HG03565 (cell line): ENCODE measurements around the gene RITA1.
A peak's percentile ranks its signal among the peaks of the same experiment; 100 is the strongest.

Source experiments
- ATAC-seq: cut with Tn5 transposase; IDR thresholded peaks from one replicate; pipeline ENCODE4 v1.9.1; 2021; ENCODE audit warnings: mild to moderate bottlenecking, moderate library complexity; ENCODE audit not compliant: unreplicated experiment

The RITA1 gene

GRCh38 chr12:113227686-113228391 lies 42.3 kb downstream of the RITA1 start:
- no peak for ATAC-seq

- no peak for ATAC-seq
Measured at GRCh38 chr12:113228394-113229028, 43.0 kb downstream of the RITA1 start.

DNA sequence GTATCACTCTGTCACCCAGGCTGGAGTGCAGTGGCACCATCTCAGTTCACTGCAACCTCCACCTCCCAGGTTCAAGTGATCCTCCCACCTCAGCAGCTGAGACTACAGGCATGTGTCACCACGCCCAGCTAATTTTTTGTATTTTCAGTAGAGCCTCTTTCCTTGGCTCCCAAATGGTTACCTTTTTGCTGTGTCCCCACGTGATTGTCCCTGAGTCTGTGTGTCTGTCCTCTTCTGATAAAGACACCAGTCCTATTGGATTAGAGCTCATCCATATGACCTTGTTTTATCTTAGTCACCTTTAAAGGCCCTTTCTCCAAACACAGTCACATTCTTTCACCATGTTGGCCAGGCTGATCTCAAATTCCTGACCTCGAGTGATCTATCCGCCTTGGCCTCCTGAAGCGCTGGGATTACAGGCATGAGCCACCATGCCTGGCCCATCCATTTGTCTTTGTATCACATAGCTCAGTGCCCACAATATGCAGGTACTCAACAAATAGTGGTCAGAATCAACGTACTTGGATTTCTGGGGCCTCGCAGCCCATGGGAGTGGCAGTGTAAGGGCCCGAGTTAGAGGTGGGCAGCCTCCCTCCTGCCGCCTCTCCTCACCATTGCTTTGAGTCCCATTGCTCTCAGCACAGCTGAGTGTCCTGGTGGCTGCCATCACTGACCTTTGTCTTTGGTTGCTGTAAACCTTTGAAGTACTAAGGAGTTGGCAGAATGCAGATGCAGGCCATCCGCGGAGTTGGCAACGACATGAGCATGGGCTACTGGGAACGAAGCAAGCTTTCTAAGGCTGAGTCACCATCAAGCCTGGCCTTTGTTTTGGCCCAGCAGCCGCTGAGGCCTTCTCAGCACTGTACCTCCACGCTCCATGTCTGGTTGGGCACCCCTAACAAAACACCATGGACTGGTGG lies 45.1 kb downstream of the RITA1 start:
- ATAC-seq = no peak

GRCh38 chr12:113231235-113232088 lies 45.9 kb downstream of the RITA1 start:
- ATAC-seq = no peak

DNA sequence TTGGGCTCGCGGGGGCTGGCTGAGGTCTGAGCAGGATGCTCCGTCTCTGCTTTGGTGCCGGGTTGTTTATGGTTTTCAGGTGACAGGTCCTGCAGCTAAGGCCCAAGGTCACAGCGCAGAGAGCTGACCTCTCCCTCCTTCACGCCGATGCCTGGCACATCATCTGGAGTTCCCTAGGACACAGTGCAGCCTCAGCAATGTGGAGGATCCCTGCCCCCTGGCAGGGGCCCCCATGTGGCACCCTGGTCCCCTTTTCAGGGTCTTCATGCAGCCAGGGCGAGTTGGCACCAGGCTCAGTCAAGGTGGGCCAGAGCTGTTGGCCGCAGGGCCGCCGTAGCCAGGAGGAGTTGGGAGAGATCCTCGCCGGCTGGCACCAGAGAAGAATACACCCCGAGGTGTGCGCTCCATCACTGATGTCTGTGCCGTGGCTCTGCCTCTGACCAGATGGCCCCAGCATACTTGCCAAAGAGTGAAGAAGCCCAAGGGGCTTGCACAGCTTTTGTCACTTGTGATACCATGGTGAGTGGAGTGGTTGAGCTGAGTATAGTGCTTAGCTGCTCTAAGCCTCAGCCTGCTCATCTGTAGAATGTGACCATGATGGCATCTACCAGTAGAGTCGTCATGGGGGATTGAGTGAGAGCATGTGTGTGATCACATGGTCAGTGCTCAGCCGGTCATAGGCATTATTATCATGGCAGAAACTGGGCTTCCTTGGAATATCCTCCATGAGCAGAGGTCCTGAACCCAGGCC lies 46.7 kb downstream of the RITA1 start:
- no peak for ATAC-seq

- peak; percentile 36 for ATAC-seq
Measured at GRCh38 chr12:113232840-113233585, 47.5 kb downstream of the RITA1 start.

- ATAC-seq = no peak
Measured at GRCh38 chr12:113233967-113234366, 48.4 kb downstream of the RITA1 start.

GRCh38 chr12:113234483-113234882 lies 49.0 kb downstream of the RITA1 start:
- ATAC-seq = no peak

GRCh38 chr12:113235976-113236375 lies 50.5 kb downstream of the RITA1 start:
- no peak for ATAC-seq

DNA sequence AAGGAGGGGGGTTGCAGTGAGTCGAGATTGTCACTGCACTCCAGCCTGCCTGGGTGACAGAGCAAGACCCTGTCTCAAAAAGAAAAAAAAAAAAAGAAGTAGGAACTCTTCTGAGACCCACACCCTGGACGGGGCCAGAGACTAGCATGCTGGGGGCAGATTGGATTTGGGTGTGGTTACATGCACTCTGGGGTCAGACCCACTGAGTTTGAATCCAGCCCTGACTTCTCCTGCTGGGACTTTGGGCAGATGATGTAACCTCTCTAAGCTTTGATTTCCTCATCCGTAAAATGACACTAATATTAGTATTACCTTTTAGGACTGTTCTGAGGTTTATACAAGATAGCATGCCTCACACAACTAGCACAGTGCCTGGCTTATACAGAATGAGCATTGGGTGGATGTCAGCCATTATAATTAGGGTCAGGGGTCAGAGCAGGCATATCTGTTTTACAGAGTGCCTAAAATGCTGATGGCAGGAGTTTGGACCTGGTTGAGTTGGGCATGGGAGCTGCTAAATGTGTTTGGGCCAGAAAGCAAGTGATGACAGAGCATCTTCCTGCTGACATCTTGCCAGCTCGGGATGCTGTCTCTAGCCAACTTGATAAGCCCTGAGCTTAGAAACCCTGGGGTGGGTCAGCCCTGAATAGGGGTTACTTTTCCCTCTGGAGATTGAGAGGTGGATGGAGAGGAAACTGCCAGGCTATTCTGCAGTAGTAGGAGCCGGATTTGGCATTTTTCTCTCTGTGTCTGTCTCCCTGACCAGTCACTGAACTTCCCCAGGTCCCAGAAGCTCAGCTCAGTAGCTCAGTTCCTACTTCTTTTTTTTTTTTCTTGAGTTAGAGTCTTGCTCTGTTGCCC lies 51.2 kb downstream of the RITA1 start:
- ATAC-seq = no peak

- no peak for ATAC-seq
Measured at GRCh38 chr12:113237748-113238147, 52.2 kb downstream of the RITA1 start.

- ATAC-seq = no peak
Measured at GRCh38 chr12:113238309-113238708, 52.8 kb downstream of the RITA1 start.

- no peak for ATAC-seq
Measured at GRCh38 chr12:113239288-113239771, 53.8 kb downstream of the RITA1 start.

DNA sequence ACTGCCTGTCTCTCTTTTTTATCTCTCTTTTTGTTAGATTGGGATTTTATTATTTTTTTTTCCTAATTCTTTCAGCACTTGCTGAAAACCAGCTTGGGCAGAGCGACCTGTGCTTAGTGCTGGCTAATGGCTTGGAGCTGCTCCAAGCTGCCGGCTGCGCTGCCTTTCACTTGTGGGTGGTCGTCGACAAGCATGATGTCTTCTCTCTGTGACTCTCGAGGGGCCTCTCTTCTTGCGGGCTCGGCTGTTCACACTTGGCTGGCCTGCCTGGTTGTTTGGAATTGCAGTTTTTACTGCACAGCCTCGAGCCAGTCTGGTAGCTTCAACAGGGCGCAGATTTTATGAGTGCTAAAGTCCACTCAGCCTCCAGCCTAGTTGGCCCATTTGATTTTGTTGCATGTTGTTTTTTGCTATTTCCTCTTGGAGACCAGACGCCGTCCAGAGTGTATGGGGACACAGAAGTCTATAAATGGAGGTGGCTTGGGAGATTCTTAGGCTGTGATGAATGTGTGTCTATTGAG lies 54.4 kb downstream of the RITA1 start:
- no peak for ATAC-seq

DNA sequence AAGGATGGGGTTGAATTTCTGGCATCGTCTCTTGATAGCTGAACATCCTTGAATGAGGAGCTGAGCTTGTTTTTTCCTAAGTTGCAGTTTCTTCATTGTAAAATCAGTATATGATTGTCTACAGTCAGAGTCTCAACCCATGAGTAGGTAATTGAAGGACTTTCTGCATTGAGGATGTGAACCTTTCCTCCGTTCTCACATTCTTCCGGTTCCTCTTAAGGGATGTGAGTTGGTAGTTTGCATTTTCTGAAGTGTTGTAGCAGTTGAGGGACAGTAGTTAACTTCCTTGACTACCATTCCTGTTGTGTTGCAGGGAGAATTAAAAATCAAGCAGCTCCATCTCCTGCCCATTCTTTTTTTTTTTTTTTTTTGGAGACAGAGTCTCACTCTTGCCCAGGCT lies 54.9 kb downstream of the RITA1 start:
- no peak for ATAC-seq

DNA sequence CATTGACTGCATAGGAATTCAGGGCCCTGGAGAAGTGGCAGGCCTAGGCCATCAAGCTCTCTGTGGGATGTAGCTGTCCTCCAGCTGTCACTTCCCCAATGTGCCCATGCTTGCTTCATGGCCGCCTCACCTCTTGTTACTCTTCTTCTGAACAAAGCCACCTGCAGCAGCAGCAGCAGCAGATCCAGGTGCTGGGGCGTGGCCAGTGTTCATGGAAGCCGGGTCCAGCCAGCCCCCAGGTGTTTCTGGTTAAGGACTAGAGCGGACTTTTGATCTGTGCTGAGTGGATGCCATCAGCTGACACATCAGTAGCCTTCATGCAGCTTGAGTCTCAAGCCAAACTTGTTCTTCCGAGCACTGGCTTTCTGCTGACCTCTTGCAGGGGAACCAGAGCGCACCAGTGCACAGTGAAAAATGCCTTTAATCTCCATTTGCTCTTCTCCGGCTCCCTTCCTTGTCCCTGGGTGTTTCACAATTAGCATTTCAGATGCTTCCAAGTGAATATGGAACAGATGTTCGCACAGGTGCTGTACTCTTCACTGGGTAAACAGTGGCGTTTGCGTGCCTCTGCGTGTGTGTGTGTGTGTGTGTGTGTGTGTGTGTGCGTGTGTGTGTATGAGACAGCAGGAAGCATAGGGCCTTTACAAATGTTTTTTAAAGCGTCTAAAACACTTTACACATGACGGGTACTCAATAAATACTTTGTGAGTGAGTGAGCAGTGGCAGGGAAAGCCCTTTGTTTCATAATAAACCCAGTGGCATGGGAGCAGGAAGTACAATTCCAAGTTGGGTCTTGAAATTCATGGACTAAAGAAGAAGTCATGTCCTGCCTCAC lies 55.9 kb downstream of the RITA1 start:
- no peak for ATAC-seq
